ENCODE measurements around the gene INAFM2. TPM values are rescaled to one million over a fixed set of nuclear protein-coding genes. Genes with fewer than 3 reads are reported as not detected.

Gene INAFM2
- total RNA-seq, 1 donor from 2014 or later, result 44.2 TPM

DNA sequence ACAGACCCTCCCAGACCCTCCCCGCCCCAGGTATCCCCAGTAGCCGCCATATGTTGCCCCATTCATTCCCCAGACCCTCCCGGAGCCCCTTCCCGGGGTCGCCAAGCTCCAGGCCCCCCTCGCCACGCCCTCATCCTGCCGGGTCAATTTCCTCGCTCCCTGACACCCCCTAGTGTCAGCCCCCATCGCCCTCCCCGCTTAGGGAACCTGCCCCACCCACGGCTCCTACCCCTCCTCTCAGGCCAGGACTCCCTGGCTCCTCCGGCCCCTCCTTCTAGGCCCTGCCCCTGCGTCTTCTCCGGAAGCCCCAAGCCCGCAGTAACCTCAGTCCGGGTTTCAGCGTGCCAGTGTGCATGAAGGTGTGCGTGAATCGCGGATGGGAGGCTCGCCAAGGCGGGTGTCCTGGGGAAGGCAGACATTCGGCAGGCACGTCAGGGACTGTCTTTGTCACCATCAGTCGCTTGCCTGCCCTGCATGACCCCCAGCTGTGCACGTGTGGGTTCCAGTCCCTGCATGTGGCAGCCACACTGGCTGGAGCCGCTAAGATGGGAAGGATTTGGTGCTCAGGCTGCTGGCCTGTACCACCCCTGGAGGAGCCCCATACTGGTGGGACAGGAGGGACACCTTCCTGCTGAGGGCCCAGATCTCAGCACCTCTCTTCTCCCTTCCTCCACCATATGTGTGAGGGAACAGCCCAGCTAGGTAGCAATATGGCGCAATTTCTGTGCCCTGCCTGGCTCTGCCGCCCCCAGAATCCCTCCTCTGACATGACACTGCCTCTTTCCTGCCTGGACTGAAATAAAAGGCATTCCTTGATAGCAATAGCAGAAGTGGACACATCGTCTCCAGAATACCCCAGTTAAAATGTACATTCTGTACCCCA, 35.2 kb downstream of the INAFM2 start:
- no peak for DNase-seq (ENCODE audit: low spot score)

DNA sequence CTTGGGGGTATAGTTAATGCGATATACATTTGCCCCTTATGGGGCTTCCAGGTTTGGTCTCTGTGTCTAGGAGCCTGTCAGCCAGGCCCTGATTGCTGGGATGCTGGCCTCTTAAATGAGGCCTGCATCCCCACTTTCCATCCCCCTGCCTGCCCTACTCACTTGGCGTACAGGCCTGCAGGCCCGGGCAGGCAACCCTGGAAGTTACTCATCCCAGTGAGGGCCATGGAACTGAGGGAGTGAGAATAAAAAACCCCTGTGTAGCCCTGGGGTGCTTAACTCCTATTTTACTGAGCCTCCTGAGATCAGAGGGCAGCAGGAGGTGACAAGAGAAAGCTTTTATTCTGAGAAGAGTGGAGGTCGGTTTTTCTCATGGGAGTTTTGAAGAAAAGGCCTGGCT, 36.5 kb downstream of the INAFM2 start:
- no peak for DNase-seq (ENCODE audit: low spot score)

DNA sequence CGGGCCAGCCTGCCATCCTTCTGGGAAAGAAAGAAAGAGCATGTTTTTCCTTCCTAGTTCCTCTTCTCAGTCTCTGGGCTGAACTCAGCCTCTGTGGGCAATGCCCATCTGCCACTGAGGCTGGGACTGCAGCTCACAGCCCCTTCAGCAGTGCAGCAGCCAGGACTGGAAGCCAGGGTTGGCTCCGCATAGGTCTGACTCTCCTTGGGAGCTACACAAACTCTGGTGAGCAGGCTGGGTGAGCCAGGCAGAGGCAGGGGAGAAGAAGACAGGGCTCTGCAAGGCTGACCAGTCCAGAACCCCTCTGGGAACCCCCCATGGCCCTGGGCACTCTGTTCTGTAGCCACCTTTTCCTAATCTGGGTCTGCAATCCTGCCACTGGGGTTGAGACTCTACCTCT, 38.1 kb downstream of the INAFM2 start:
- no peak for DNase-seq (ENCODE audit: low spot score)

DNA sequence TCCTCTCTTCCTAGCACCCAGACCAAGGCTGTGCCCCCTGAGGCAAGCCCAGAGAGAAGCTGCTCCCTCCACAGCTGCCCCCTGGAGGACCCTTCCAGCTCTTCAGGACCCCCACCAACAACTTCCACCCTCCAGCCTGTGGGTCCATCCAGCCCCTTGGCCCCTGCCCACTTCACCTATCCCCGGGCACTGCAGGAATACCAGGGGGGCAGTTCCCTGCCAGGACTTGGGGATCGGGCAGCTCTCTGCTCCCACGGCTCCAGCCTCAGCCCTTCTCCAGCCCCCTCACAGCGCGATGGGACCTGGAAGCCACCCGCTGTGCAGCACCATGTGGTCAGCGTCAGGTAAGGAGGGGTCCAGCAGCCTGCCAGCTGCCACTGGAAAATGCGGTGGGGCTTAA, 40.1 kb downstream of the INAFM2 start:
- DNase-seq (ENCODE audit: low spot score), result no peak

DNA sequence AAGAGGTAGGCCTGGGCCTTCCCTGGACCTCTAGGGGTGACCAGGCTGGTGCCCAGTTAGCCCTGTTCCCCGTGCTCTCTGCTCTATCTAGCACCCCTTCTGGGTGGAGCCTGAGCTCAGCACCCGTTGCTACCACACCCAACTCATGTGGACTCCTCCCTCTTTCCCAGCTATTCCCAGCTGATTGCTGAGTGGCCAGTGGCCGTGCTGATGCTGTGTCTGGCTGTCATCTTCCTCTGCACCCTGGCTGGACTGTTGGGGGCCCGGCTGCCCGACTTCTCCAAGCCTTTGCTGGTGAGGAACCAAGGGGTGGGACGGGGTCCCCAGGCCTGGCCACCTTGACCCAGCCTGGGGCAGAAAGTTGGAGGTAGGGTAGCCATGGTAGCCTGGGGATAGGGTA, 40.8 kb downstream of the INAFM2 start:
- DNase-seq (ENCODE audit: low spot score), result no peak

DNA sequence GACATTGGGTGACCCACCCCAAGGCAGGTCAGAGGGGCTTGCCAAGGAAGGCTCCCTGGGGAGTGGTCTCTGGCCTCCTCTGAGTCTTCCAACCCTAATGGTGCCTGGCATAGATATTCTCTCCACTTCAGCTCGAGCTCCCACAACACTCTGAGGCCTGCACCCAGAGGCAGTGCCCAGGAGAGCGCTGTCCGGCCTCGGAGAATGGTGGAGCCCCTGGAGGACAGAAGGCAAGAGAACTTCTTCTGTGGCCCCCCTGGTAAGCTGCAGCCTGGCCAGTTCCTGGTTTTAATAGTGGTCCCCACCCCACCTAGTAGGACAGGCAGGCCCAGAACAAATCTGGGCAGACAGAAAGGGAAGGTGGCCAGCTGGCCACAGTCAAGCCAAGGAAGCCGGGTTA, 41.5 kb downstream of the INAFM2 start:
- no peak for DNase-seq (ENCODE audit: low spot score)

DNA sequence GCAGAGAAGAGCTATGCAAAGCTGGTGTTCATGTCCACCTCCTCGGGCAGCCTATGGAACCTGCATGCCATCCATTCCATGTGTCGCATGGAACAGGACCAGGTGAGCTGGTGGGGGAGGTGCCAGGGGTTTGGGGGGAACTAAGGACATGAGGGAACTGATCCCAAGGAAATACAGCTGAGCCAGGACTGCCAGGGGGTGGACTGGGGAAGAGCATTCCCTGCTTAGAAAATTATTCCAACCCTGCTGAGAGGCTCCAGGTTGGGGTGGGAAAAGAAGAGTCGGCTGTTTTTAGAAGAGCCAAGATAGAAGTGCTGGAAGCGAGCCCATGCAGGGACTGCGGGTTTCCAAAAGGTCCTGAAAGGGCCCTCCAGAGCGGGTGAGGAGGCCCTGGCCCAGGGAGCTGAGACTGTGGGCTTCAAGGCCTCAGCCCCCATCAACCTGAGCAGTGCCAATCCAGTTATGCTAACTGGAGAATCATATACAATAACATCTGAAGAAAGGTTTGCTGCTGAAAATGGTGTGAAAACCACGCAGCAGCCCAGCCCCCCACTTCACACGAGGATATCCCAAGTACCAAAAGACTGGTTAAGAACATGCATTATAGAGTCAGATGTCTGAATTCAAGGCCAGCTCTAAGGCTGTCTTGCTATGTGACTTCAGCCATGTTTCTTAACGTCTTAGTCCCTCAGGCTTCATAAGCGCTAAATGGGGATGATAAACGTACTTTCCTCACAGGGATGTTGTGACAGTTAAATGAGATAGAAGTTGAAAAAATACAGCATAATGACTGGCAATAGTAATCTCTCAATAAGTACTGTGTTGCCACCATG, 42.3 kb downstream of the INAFM2 start:
- no peak for DNase-seq (ENCODE audit: low spot score)

DNA sequence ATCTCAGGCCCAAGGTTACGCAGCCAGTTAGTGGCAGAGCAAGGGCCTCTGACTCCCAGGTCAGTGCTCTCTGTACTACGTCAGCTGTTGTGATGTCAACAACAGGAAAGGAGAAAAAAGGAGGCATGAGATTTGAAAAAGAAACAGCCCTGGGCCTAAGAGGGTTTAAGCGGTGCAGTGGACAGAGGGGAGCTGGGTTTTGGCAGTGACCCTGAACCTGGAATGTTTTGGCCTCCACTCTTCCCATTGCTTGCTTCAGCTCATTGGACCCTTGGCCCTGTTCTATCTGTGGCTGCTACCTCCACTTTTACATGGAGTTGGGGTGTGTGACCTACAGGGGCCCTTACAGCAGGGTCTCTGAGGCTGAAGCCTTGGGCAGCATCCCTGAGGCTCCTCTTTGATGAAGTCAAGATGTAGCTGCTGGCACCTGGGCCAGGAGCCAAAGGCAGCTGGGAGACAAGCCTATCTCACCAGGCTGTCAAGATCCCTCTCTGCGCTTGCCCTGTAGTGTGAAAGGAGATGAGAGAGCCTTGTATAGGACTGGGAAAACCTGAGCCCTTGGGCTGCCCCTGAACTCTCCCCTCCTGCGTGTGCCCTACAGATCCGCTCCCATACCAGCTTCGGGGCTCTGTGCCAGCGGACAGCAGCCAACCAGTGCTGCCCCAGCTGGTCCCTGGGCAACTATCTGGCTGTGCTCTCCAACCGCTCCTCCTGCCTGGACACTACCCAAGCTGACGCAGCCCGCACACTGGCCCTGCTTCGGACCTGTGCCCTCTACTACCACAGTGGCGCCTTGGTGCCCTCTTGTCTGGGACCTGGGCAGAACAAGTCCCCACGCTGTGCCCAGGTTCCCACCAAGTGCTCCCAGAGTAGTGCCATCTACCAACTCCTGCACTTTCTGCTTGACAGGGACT, 43.2 kb downstream of the INAFM2 start:
- DNase-seq (ENCODE audit: low spot score), result peak; percentile 84

DNA sequence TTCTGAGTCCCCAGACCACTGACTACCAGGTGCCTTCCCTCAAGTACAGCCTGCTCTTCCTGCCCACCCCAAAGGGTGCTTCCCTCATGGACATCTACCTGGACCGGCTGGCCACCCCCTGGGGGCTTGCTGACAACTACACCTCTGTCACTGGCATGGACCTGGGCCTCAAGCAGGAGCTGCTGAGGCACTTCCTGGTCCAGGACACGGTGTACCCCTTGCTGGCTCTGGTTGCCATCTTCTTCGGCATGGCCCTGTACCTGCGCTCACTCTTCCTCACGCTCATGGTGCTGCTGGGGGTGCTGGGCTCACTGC, 43.8 kb downstream of the INAFM2 start:
- DNase-seq (ENCODE audit: low spot score), result no peak

DNA sequence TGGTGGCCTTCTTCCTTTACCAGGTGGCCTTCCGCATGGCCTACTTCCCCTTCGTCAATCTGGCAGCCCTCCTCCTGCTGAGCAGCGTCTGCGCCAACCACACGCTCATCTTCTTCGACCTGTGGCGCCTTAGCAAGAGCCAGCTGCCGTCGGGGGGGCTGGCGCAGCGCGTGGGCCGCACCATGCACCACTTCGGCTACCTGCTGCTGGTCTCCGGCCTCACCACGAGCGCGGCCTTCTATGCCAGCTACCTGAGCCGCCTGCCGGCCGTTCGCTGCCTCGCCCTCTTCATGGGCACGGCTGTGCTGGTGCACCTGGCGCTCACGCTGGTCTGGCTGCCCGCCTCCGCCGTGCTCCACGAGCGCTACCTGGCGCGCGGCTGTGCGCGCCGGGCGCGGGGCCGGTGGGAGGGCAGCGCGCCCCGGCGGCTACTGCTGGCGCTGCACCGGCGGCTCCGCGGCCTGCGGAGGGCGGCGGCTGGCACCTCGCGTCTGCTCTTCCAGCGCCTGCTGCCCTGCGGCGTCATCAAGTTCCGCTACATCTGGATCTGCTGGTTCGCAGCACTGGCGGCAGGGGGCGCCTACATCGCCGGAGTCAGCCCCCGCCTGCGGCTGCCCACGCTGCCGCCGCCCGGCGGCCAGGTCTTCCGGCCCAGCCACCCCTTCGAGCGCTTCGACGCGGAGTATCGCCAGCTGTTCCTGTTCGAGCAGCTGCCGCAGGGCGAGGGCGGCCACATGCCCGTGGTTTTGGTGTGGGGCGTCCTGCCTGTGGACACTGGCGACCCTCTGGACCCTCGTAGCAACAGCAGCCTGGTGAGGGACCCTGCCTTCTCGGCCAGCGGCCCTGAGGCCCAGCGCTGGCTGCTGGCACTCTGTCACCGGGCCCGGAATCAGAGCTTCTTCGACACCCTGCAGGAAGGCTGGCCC, 44.5 kb downstream of the INAFM2 start:
- peak; percentile 90 for DNase-seq (ENCODE audit: low spot score)

DNA sequence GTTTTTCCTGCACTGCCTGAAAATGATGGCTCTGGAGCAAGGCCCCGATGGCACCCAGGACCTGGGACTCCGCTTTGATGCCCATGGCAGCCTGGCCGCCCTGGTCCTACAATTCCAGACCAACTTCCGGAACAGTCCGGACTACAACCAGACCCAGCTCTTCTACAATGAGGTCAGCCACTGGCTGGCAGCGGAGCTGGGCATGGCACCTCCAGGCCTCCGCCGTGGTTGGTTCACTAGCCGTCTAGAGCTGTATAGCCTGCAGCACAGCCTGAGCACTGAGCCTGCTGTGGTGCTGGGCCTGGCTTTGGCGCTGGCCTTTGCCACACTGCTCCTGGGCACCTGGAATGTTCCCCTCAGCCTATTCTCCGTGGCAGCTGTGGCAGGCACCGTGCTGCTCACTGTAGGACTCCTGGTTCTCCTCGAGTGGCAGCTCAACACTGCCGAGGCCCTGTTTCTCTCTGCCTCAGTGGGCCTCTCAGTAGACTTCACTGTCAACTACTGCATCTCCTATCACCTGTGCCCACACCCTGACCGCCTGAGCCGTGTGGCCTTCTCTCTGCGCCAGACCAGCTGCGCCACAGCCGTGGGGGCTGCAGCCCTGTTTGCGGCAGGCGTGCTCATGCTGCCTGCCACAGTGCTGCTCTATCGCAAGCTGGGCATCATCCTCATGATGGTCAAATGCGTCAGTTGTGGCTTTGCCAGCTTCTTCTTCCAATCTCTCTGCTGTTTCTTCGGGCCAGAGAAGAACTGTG, 45.4 kb downstream of the INAFM2 start:
- no peak for DNase-seq (ENCODE audit: low spot score)

DNA sequence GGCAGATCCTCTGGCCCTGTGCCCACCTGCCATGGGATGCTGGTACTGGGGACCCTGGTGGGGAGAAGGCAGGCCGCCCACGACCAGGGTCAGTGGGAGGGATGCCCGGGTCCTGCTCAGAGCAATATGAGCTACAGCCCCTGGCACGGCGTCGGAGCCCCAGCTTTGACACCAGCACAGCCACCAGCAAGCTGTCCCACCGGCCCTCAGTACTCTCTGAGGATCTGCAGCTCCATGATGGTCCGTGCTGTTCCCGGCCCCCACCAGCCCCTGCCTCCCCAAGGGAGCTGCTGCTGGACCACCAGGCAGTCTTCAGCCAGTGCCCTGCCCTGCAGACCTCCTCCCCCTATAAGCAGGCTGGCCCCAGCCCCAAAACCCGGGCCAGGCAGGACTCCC, 46.0 kb downstream of the INAFM2 start:
- no peak for DNase-seq (ENCODE audit: low spot score)

DNA sequence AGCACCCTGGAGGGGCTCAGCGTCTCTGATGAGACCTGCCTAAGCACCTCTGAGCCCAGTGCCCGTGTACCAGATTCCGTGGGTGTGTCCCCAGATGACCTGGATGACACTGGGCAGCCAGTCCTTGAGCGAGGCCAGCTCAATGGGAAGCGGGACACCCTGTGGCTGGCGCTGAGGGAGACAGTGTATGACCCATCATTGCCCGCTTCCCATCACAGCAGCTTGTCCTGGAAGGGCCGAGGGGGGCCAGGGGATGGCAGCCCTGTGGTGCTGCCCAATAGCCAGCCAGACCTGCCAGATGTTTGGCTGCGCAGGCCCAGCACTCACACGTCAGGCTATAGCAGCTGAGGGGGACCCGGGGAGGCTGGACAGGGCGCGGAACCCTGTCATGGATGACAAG, 46.5 kb downstream of the INAFM2 start:
- DNase-seq (ENCODE audit: low spot score), result no peak

DNA sequence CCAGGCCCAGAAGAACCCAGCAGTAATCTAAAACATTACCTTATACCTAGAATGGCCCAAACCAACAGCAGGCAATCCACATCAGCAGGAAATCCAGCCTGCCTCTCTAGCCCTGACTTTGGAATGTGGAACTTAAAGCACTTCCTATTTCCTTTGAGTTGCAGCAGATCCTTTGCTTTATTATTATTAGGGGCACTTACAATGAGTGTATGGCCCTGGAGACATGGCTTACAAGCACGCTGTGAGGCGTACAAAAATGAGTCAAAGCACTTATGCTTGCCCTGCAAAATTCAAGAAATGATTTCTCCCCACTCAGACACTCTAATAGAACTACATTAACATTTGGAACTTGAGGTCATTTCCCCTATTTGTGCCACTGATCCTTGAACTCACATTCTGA, 49.5 kb downstream of the INAFM2 start:
- DNase-seq (ENCODE audit: low spot score), result no peak

Other genes with a start within 250 kb of the INAFM2 start
- gene BMF, start 214.8 kb upstream of the INAFM2 start, total RNA-seq, result 36.2 TPM
- gene BUB1B, start 162.6 kb upstream of the INAFM2 start, total RNA-seq, result 1.4 TPM
- 7.9 TPM for gene PAK6, start 84.6 kb upstream of the INAFM2 start, total RNA-seq
- 1.6 TPM for gene ANKRD63, start 40.6 kb upstream of the INAFM2 start, total RNA-seq
- 36.4 TPM for gene PLCB2, start 15.8 kb upstream of the INAFM2 start, total RNA-seq
- 107 TPM for gene CCDC9B, start 17.2 kb downstream of the INAFM2 start, total RNA-seq
- gene PHGR1, start 27.3 kb downstream of the INAFM2 start, total RNA-seq, result 9.1 TPM
- 3.5 TPM for gene DISP2, start 34.5 kb downstream of the INAFM2 start, total RNA-seq
- gene KNSTRN, start 59.0 kb downstream of the INAFM2 start, total RNA-seq, result 12.2 TPM
- gene IVD, start 82.1 kb downstream of the INAFM2 start, total RNA-seq, result 123 TPM
- 33.1 TPM for gene BAHD1, start 117.3 kb downstream of the INAFM2 start, total RNA-seq
- 15.8 TPM for gene CHST14, start 147.3 kb downstream of the INAFM2 start, total RNA-seq
- 33.0 TPM for gene CCDC32, start 241.3 kb downstream of the INAFM2 start, total RNA-seq
- 8.1 TPM for gene RPUSD2, start 245.6 kb downstream of the INAFM2 start, total RNA-seq